NT2/D1 (cell line): ENCODE results near the gene NKAIN2.
"Not testable (repeated sequence)": the region's sequence is repeated elsewhere in the genome, so short reads cannot be mapped to it uniquely, and the experiment has no call there.

Experiments
- DNase-seq: peaks from one replicate; pipeline ENCODE4 v3.0.0-alpha.2; 2011; ENCODE audit warnings: low read depth, low spot score
- H3K27me3 ChIP-seq: 2 replicates; pipeline ENCODE4 v1.6.0; 2011; ENCODE audit warnings: mild to moderate bottlenecking; ENCODE audit not compliant: insufficient read length, insufficient read depth
- H3K36me3 ChIP-seq: 2 replicates; pipeline ENCODE4 v1.6.1; 2011; ENCODE audit warnings: mild to moderate bottlenecking, low read length, mixed read lengths; ENCODE audit not compliant: insufficient read depth, insufficient read length
- H3K4me1 ChIP-seq: 2 replicates; pipeline ENCODE4 v1.5.1; 2011; ENCODE audit not compliant: insufficient read depth, insufficient read length
- H3K4me3 ChIP-seq: 2 replicates; pipeline ENCODE4 v1.5.1; 2011; ENCODE audit warnings: low read depth; ENCODE audit not compliant: insufficient read length
- H3K9ac ChIP-seq: 2 replicates; pipeline ENCODE4 v1.6.0; 2011; ENCODE audit warnings: low read depth; ENCODE audit not compliant: insufficient read length
- H3K9me3 ChIP-seq: 2 replicates; pipeline ENCODE4 v1.5.1; 2011; ENCODE audit warnings: mild to moderate bottlenecking, low read length; ENCODE audit not compliant: insufficient read depth
- SUZ12 ChIP-seq: IDR thresholded peaks from 2 replicates; pipeline ENCODE4 v1.6.1; 2011; ENCODE audit not compliant: insufficient read length, insufficient read depth; ENCODE audit errors: extremely low read depth
- YY1 ChIP-seq: IDR thresholded peaks from 2 replicates; pipeline ENCODE4 v1.6.1; 2011; ENCODE audit not compliant: insufficient read length, insufficient read depth
- ZNF274 ChIP-seq: IDR thresholded peaks from 2 replicates; pipeline ENCODE4 v1.6.1; 2011; ENCODE audit warnings: mild to moderate bottlenecking, low read depth, low read length

NKAIN2 gene

GRCh38 chr6:124703541-124703940, 899.9 kb downstream of the NKAIN2 start:
- Histone ChIP-seq H3K4me1 (no peaks in the 10 kb centered on the region), H3K36me3 (no peaks in the 10 kb centered on the region), H3K27me3 (no peaks in the 10 kb centered on the region), H3K4me3 (no peak overlapping the region), H3K9ac (no peak overlapping the region), H3K9me3 (no peaks in the 10 kb centered on the region)
- TF ChIP-seq SUZ12 = no peak
- no peak for TF ChIP-seq ZNF274
- TF ChIP-seq YY1 = no peak
- DNase-seq = no peak

DNA sequence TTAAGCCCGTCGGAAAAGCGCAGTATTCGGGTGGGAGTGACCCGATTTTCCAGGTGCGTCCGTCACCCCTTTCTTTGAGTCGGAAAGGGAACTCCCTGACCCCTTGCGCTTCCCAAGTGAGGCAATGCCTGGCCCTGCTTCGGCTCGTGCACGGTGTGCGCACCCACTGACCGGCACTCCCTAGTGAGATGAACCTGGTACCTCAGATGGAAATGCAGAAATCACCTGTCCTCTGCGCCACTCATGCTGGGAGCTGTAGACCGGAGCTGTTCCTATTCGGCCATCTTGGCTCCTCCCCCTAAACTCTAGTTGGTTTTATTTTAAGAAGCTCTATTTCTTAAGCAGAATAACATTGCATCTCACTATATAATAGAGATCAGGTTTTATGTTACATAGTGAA, 908.9 kb downstream of the NKAIN2 start:
- H3K27me3 ChIP-seq, H3K4me3 ChIP-seq, H3K4me1 ChIP-seq, DNase-seq, H3K9ac ChIP-seq, H3K9me3 ChIP-seq, H3K36me3 ChIP-seq: not testable (repeated sequence)

DNA sequence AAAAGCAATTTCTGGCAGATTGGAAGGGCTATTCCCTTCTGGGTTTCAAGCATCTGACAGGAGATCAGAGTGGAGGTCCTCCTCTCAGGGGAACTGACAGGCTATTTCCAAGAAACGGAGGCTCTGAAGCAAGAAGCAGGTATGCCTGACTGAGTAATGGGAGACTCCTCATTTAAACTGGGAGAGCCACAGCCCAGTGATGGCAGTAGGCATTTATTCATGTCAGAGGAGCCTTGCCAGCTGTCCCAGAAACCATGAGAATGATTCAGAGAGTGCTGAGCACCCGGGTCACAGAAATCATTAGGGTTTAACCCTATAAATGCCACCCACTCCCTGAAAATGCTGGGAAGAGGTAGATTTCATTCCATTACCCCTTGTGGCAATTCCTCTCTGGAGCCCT, 911.1 kb downstream of the NKAIN2 start:
- Histone ChIP-seq H3K9me3 (no peaks in the 10 kb centered on the region), H3K9ac (no peak overlapping the region), H3K4me1 (no peaks in the 10 kb centered on the region), H3K27me3 (no peaks in the 10 kb centered on the region), H3K36me3 (no peaks in the 10 kb centered on the region), H3K4me3 (no peak overlapping the region)
- DNase-seq = no peak
- TF ChIP-seq ZNF274 (no peak), YY1 (no peak), SUZ12 (no peak)

DNA sequence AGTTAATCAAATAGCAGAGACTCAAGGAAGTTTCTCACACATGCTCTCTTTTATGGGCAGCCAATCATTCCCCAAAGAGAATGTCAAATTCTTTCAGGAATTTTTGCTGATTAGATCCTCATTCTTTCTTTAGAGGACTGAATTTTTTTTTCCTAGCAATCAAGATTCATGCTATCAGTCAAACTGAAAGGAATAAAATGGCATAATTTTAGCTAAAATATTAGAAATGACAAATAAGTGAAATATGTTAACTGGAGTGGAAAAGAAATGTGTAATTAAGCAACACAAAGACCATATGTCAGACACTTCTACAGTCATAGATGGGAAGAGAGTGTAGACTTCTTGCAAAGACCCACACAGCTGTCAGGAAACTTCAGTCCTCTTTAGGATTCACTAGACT, 916.2 kb downstream of the NKAIN2 start:
- Histone ChIP-seq H3K9ac (no peak overlapping the region), H3K27me3 (no peaks in the 10 kb centered on the region), H3K36me3 (no peaks in the 10 kb centered on the region), H3K4me1 (no peaks in the 10 kb centered on the region), H3K9me3 (no peaks in the 10 kb centered on the region), H3K4me3 (no peak overlapping the region)
- no peak for TF ChIP-seq YY1
- no peak for TF ChIP-seq SUZ12
- DNase-seq = no peak

- H3K4me1 ChIP-seq = no peaks in the 10 kb centered on the region
- TF ChIP-seq YY1 (no peak), ZNF274 (no peak), SUZ12 (no peak)
- H3K9me3 ChIP-seq = no peaks in the 10 kb centered on the region
- no peak overlapping the region for H3K4me3 ChIP-seq
- H3K27me3 ChIP-seq = no peaks in the 10 kb centered on the region
- H3K9ac ChIP-seq = no peak overlapping the region
- no peak for DNase-seq
- H3K36me3 ChIP-seq = no peaks in the 10 kb centered on the region
These were observed 917.7 kb downstream of the NKAIN2 start for GRCh38 chr6:124721331-124721730.

DNA sequence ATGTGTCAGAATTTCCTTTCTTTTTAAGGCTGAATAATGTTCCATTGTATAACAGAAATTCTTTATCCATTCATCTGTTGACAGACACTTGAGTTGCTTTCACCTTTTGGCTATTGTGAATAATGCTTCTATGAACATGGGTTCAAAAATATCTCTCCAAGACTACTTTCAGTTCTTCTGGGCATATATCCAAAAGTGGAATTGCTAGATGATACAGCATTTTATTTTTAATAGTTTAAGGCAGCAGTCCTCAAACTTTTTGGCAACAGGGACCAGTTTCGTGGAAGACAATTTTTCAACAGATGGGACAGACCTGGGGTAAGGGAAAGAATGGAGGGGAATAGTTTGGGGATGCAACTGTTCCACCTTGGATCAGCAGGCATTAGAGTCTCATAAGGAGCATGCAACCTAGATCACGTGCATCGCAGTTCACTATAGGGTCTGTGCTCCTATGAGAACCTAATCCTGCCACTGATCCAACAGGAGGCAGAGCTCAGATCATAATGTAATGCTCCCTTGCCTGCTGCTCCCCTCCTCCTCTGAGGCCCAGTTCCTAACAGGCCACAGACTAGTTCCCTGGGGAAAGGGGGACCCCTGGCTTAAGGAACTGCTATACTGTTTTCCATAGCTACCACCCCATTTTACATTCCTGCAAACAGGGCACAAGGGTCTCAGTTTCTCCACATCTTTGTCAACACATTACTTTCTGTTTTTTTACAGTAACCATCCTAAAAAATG, 918.6 kb downstream of the NKAIN2 start:
- no peak overlapping the region for H3K4me3 ChIP-seq
- no peaks in the 10 kb centered on the region for H3K4me1 ChIP-seq
- H3K9me3 ChIP-seq = no peaks in the 10 kb centered on the region
- no peaks in the 10 kb centered on the region for H3K36me3 ChIP-seq
- no peak overlapping the region for H3K9ac ChIP-seq
- no peak for DNase-seq
- no peak for TF ChIP-seq YY1
- TF ChIP-seq ZNF274 = no peak
- no peak for TF ChIP-seq SUZ12
- H3K27me3 ChIP-seq = no peaks in the 10 kb centered on the region

DNA sequence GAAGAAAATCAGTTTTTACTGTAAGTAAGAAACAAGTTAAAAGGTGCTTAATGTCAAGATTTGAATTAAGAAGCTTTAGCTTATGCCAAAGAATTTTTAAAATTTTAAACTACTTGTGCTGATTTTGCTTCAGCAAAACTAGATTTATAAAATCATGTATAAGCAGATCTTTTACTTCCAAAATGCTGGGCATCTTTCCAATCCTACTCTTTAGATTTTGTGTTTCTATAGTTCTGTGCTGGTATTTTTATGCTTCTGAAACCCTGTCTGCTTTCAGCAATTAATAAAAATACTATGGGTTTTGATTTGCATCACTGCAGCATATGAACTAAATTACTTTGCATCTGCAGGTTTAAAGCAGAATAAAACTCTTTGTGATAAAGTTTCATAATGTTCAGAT, 920.0 kb downstream of the NKAIN2 start:
- no peaks in the 10 kb centered on the region for H3K4me1 ChIP-seq
- no peak for DNase-seq
- no peak overlapping the region for H3K9ac ChIP-seq
- H3K27me3 ChIP-seq = no peaks in the 10 kb centered on the region
- H3K36me3 ChIP-seq = no peaks in the 10 kb centered on the region
- no peak for TF ChIP-seq ZNF274
- TF ChIP-seq YY1 = no peak
- TF ChIP-seq SUZ12 = no peak
- no peak overlapping the region for H3K4me3 ChIP-seq
- H3K9me3 ChIP-seq = no peaks in the 10 kb centered on the region

GRCh38 chr6:124737804-124738203, 934.1 kb downstream of the NKAIN2 start:
- H3K36me3 ChIP-seq, H3K4me1 ChIP-seq, DNase-seq, H3K4me3 ChIP-seq, H3K27me3 ChIP-seq, H3K9me3 ChIP-seq, H3K9ac ChIP-seq: not testable (repeated sequence)
